Skeletal muscle cell (primary cell): ENCODE results near the gene ZNF132.
A peak's percentile ranks its signal among the peaks of the same experiment; 100 is the strongest.
"Not testable (repeated sequence)": the region's sequence is repeated elsewhere in the genome, so short reads cannot be mapped to it uniquely, and the experiment has no call there.

Source experiments
- DNase-seq: peaks from one replicate; pipeline ENCODE4 v3.0.0-alpha.2; 2010; ENCODE audit warnings: low read depth
- H3K4me3 ChIP-seq: 2 replicates; pipeline ENCODE4 v1.5.1; 2011; ENCODE audit warnings: low read depth, mild to moderate bottlenecking, control low read depth, low read length, moderate library complexity

Gene ZNF132

DNA sequence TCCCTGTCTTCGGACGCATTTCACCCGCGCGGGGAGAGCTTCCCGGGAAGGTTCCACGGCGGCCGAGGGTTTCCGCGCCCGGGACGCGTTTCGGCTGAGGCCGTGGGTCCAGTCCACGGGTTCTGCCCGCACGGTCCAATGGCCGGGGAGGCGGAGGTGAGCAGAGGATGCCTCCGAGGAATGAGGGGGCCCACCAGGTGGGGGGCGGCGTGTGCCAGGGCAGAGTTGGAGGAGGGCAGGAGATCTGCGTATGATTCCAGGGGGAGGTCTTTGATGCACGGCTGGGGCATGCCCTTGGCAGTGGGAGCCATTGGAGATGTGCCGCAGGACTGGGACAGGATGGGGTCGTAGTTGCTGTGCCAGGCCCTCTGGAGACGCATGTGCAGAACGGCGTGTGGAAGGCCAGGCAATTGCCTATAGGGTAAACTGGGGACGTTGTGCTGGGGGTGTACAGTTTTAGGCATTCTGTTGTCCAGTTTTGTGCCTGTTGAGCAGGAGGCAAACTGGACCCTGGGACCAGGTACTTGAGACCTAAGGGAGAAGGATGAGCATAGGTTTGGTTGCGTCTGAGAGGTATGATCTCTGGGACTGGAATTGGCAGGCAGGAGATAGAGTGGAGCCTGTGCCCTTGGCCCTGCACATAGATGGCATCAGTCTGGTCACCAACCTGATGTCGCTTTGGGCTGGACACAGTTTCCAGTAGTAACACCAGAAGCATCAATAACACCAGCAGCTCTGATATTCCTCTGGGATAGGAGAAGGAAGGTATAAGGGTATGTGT is 30.8 kb downstream of the ZNF132 start:
- no peak for DNase-seq
- H3K4me3 ChIP-seq: peak overlapping the region; percentile 93

DNA sequence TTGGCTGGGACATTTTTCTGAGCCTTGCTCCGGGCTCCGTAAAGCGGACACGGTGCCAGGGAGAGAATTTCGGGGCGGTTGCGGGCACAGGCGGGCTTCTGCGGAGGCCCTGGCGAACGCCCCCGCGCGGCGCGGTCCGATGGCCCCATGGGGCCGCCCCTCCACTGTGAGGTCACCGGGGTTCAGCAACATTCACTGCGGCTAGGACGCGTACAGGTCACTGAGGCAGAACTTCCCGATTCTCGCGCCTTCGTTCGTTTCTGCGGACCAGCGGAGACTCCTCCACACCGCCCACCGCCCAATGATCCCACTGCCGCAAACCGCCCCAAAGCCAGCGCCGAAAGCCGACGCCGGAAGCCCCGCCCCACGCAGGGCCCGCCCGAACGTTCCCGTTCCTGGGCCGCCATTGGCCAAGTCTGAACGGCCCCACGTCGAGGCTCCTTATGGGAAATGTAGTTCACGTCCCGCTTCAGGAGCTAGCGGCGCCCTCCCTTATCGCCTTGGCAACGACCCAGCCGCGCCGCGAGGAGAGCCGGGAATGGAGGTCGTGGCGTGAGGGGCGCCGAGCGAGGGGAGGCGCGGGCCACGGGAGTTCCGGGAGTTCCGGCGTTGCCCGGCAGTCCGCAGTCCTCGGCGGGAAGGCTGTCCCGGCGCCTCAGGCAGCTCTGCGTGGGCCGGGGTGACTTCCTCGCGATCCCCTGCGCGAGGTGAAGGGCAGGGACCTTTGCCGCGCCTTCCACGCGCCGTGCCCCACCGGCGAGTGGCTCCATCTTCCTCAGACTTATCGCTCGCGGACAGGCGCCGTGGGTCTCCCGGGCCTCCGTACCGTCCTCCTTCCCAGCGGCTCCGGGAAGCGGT is 31.6 kb downstream of the ZNF132 start, which contains the start of gene ZNF584:
Gene ZNF584, plus strand, starts transcription at position 498 of the 858 bp plus-strand sequence. CDS start 499 bp downstream, outside the sequence.
- DNase-seq: peak; percentile 80
- H3K4me3 ChIP-seq: peak within 1 kb of the TSS; percentile 93

DNA sequence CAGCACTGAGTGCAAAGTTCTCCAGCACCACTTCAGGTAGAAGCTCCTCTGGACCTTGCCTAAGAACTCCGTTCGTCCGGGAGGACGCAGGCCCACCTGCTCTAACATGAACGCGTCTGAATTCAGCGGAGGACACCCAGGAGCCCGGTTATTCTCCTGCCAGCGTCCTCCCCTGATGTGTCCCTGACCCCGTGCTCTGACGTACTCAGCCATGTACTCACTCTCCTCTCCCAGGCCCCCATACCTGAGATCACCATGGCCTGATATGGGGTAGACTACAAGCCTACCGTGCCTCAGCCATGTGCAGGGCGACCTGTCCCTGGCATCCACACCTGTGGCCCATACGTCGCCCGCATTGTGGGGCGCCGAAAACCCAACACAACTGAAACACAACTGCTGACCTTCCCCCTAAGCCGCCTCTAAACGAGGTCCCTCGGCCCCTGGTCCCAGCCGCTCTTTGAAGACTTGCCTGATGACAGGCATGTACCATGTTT is 32.2 kb downstream of the ZNF132 start:
- no peak for DNase-seq
- H3K4me3 ChIP-seq: peak overlapping the region; percentile 93

DNA sequence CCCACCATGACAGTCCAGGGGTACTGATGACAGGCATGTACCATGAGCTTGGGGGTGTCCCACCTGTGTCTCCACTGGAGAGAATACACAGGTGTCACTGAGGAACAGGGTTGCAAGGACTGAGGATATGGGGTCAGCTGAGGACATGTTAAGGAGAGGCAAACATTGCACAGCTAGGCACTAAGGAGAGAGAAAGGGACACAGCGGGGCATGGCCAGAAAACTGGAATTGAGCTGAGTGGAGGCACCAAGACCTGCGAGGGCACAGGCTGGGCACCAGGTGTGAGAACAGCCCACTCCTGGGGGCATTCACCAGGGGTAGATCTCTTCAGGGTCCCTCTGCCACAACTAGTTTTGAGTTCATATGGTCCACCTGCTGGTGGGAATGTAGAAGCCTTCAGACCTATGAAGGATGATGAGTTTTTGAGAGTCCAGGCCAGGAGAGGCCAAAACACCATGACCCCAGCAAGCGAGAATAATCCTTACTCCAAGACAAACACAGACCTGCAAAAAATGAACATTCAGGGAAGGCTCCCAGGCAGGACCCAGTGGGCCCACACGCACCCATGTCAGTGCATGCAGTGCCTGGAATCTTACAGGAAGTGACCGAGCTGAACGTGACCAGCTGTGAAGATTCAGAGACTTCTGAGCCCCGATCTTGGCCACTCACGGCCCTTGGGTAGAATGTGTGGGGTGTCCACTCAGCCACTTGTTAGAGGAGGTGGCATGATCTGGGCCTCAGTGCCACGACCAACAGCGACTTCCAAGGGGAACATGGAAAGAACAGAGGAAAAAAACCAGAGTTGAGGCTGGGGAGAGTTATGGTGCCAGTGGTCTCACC is 32.9 kb downstream of the ZNF132 start:
- H3K4me3 ChIP-seq: peak overlapping the region; percentile 93
- DNase-seq: no peak

DNA sequence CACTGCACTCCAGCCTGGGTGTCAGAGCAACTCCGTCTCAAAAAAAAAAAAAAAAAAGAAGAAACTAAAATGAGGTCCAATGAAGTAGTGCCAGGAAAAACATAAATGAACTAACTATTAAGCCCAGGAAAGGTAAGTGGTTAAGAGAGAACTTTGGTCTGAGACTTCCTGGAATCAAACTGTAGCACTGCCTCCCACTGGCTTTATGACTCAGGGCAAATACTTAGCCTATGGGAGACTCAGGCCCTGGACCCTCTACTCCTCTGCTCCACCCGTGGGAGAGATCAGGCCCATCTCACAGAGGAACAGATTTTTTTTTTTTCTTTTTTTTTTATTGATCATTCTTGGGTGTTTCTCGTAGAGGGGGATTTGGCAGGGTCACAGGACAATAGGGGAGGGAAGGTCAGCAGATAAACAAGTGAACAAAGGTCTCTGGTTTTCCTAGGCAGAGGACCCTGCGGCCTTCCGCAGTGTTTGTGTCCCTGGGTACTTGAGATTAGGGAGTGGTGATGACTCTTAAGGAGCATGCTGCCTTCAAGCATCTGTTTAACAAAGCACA is 36.0 kb downstream of the ZNF132 start:
- DNase-seq, H3K4me3 ChIP-seq: not testable (repeated sequence)

DNA sequence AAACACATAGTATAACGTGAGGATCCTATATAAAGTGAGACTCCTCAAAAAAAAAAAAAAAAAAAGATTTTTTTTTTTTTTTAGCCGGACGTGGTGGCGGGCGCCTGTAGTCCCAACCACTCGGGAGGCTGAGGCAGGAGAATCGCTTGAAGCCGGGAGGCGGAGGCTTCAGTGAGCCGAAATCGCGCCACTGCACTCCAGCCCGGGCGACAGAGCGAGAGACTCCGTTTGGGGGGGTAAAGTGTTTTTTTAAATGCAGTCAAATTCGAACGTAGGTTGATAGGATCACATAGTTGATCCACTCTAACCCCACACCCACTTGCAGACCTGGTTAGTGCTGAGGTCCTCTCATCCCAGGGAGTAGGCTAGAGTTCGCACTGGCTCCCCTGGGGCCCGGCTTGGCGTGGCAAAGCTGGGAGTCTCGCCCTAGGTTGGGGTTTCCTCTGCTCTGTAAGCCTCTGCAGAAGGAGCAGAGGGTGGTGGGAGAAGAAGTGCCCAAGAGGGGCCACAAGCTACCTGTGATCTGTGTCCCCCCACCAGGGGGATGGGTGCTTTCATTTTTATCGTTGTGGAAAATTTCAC is 38.0 kb downstream of the ZNF132 start:
- peak overlapping the region; percentile 74 for H3K4me3 ChIP-seq
- no peak for DNase-seq

DNA sequence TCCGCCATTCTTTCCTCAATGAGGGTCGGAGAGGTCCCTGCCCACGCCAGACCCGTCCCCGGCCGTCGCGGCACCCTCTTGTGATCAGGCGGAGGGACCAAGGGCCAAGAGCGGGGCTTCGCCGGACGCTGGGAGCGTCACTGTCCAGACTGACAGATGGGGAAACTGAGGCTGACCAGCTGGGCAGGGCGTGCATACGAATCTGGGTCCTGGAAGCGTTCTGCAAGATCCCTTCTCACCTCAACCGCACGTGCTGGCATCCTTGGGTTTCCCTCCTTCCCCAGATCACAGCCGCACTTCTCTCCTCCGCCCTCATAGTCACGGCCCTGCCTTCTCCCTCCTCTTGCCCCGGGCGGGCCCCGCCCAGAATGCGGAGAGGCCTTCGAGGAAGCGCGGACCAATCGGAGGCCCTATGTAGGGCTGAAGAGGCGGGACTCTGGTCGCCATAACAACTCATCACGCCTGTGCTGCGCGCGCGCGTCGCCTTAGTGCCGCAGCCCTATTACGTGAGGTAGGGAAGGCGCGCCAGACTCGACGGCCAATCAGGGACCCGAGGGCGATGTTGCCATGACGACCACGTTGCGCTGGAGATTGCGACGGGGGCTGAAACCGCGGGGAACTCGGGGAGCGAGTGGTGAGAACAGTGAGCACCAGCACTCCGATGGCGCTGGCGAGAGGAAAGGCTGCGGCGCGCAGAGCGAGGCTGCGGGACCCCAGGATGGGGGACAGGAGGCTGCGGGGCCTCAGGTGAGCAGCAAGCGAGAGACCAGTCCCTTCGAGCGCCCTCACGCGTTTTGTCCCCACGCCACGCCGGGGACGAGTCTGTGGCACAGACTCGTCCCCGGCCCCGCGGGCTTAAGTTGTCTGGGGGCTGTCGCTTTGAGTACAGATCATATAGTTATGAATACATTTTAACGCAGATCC is 38.8 kb downstream of the ZNF132 start:
- peak; percentile 97 for DNase-seq
- H3K4me3 ChIP-seq: peak overlapping the region; percentile 74

DNA sequence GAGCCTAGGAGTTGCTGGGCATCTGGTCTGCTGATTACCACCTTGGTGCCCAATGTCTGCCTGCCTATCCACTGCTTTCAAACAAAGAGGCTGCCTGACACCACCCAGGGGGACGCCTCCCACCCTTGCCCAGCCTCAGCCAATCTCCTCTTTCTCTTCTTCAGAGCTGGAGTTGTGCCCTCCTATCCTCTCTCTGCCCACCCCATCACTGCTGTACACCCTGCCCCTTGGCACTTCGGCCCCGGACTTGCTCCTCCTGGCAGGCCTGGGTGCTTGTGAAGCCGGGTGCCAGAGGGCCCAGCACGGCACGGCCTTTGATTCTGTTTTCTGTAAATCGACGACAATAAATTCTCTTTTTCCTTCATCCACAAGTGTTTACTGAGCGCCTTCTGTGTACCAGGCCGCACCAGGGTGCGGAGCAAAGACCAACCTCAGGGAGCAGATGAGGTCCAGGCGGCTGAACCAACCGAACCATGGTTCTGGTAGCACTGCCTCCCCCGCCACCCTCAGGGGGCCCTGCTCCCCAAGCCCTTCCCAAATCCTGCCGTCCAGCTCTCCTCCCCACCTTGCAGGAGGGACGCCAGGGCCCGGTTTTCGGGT is 39.5 kb downstream of the ZNF132 start:
- peak overlapping the region; percentile 74 for H3K4me3 ChIP-seq

DNA sequence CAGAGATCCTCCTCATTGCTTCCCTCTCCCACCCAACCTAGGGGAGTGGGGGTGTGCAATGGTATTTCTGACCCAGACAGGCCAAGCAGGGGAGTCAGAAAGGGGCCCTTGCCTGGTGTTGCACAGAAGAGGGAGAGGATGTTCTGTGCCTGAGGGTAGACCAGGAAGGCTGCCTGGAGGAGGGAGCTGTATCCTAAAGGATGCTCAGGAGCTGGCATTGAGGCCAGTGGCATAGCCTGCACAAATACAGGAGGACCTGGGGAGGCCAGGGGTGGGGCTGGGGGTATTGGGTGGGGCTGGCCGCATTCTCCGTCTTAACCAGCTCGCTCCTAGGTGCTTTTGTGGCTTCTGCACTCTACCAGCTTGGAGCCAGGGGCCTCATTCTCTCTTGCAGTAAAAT is 40.0 kb downstream of the ZNF132 start:
- no peak overlapping the region for H3K4me3 ChIP-seq
- no peak for DNase-seq

More for the DNA sequence above, 39.5 kb downstream of the ZNF132 start:
- no peak for DNase-seq

DNA sequence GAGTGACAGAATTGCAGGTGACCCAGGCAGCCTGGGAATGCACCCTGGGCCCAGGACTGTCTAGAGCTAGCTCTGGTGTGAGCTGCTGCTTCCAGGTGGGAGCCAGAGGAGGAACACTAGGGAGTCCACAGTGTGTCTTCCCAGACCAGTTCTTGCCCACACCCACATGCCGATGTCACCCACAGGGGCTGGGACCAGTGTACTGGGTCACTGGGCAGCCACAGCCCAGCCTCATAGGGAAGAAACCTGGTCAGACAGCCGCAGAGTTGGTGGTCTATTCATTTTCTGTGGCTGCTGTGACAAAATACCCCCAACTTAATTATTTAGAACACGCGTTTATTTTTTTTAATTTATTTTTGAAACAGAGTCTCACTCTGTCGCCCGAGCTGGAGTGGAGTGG is 41.4 kb downstream of the ZNF132 start:
- H3K4me3 ChIP-seq: no peak overlapping the region
- DNase-seq: no peak

DNA sequence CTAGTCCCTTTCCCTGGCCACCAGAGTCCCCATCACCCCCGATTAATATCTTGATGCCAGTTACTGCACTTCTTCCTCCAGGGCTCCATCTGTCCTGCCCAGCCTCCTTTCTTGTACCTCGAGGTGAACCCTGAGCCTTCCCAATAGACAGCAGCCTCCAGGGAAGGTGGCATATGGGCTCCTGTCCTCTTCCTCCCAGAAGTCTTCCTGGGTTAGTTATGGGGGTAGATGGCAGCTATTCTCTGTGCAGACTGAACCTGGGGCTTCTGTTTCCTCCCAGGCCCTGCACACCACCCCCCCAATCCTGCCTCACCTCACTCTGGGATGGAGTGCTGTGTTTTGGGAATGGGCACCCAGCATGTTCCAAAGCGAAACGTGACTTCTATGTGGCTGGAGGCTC is 41.9 kb downstream of the ZNF132 start:
- no peak overlapping the region for H3K4me3 ChIP-seq
- no peak for DNase-seq

DNA sequence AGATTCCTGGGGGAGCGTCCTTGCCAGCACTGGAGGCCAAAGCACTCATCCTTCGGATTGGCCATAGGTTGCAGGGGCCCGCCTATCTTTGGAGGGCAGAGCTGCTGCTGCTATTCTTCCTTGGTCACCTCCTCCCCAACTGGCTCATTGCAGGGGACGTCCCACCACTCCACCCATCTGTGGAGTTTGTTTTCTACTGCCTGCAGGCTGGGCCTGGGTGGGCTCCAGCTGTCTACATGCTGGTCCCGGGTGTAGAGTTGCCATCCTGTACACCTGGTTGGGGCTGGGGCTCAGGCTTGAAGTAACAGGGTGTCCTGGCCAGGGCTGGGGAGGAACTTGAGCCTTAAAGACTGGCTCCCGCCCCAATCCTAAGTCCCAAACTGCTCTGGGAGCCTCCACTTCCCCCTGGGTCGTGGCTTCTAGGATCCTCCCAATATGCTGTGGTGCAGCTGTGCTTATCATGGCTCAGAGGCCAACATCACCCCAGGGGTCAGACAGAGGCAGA is 42.4 kb downstream of the ZNF132 start:
- DNase-seq: no peak
- H3K4me3 ChIP-seq: no peak overlapping the region

DNA sequence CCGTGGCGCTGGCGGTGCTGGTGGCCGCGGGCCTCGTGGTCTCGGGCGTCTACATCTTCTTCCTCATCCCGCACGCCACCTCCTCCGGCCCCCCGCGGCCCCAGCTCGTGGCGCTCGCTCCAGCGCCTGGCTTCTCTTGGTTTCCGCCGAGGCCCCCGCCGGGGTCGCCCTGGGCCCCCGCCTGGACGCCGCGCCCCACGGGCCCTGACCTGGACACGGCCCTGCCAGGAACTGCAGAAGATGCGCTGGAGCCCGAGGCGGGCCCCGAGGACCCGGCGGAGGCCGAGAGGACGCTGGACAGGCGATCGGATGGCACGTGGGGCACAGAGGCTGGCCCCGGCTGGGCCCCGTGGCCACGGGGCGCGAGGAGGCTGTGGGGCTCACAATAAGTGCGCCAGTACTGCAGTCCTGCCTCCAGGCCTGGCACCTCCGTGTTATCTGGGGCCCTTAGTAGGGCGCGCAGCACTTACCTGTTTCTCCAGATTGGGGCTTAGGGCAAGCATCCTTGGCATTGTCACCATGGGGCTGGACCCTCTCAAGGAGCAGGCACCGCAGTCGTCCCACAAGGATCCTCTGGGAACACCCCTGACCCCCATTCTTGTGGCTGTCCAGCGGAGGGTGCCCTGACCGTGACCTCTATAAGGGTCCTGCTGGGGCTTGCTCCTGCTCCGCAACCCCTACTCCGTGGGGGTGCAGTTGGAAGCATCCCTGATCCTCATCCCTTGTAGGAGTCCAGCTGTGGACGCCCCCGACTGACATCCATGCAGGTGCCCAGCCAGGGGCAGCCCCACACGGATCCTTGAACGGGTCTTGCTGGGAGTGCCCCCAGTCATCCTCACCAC is 43.0 kb downstream of the ZNF132 start:
- no peak overlapping the region for H3K4me3 ChIP-seq

DNA sequence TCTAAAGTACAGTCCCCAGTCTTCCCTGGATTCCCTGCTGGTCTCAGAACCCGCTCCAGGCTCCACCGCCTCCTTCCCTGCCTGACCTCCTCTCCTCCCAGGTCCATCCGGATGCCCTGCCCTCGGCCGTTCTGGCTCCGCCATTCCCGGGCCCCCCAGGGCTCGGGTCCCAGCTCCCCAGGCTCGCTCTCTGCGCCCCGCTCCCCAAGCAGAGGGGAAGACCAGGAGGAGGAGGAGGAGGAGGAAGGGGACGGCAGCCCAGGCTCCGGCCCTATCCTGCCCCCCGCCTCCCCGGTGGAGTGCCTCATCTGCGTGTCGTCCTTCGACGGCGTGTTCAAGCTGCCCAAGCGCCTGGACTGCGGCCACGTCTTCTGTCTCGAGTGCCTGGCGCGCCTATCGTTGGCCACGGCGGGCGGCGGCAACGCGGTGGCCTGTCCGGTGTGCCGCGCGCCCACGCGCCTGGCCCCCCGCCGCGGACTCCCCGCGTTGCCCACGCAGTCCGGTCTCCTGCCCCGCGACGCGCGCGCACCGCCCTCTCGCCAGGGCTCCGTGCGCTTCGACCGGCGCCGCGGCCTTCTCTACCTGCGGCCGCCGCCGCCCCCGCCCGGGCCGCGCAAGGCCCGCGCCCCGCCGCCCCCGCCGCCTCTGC is 43.9 kb downstream of the ZNF132 start:
- no peak for DNase-seq
- H3K4me3 ChIP-seq: peak overlapping the region; percentile 11

More for the DNA sequence above, 43.0 kb downstream of the ZNF132 start:
- DNase-seq: no peak

DNA sequence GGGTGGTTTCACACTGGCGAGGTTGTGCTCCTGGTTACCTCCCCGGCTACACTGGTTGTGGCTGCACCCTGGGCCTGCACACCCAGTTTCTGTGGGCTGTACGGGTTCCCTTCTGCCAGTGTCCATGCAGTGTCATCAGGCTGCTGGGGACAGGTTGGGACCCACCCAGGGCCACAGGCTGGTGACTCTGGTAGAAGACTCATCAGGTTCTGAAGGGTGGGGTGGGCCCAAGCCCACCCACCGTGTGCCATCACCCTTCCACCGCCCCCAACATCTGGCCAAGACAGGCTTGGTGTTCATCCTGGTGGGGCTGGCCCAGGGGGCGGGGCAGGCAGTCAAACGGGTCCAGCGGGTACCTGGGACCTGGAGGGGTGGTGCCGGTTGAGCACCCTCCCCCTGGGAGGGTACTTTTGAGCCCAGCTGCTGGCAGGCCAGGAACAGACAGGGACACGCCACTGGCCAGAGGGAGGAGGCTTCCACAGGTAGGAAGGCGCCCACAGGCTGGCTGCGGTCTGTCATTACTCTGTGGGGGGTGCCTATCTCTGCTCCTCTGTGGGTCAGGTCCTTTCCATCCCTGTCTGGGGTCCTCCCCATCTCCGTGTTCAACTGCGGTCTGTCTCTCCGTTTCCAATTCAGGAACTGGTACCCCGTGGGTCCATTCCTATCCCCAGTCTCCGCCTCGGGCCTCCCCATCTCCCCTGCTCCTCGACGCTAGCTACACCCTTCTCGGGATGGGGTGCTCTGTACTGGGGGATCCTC is 44.6 kb downstream of the ZNF132 start, which contains the start of gene RNF225:
Gene RNF225, plus strand, starts transcription at position 437 of the 759 bp plus-strand sequence. CDS start 434 bp downstream, outside the sequence.
- H3K4me3 ChIP-seq: peak within 1 kb of the TSS; percentile 11
- DNase-seq: no peak
